K562 (cell line): ENCODE measurements around the gene RABGAP1L. TPM values are rescaled to one million over a fixed set of nuclear protein-coding genes. Genes with fewer than 3 reads are reported as not detected.

Experiments
- ATAC-seq: fragments of 200-7000 bp; cut with Tn5 transposase; 3 replicates; pipeline ENCODE4 v1.9.1; 2020; ENCODE audit warnings: moderate library complexity
- BruUV-seq: library from RNA; stranded (reverse); fragments of 400-500 nt; replicated peaks from 2 replicates; lab custom pipeline; 2021; lab: Mats Ljungman, UMichigan
- CTCF ChIA-PET: fragments of 300-600 bp; formaldehyde crosslinking; extraction: SDS; loops from one replicate; lab custom pipeline; 2021; ENCODE audit warnings: low intra/inter-chr PET ratio; lab: Yijun Ruan, JAX
- POLR2A ChIA-PET: fragments of 300-600, 350-650 bp; sonication (Branson Sonifier 250); formaldehyde crosslinking; extraction: SDS; loops from one replicate; lab custom pipeline; 2021; ENCODE audit warnings: antibody characterized with exemption, inconsistent platforms; lab: Yijun Ruan, JAX
- DNase-seq, 4 experiments: peaks; one replicate each; pipeline versions ENCODE4 v3.0.0 to v3.0.0-alpha.2; 2011 to 2018; ENCODE audit warnings: low spot score in 3 of 4, mixed read lengths in 3 of 4; ENCODE audit errors: extremely low read depth in 1 of 4
- FAIRE-seq: peaks from 2 replicates; lab custom pipeline; 2011; peaks lifted over from hg19 to GRCh38; lab: Jason Lieb, UNC
- H2AFZ ChIP-seq: 2 replicates; pipeline ENCODE4 v1.6.0; 2011; ENCODE audit warnings: low read depth, low read length, control low read depth, inconsistent platforms
- H3K27ac ChIP-seq: fragments of 200-600 bp; 3 replicates; pipeline ENCODE4 v1.8.0; 2011; ENCODE audit warnings: low read depth, mild to moderate bottlenecking, control low read depth, inconsistent platforms, low read length, moderate library complexity, mixed read lengths; ENCODE audit errors: extremely low read depth
- H3K27me3 ChIP-seq, 2 experiments: fragments of 300-600 bp in 1 of 2; 2 replicates in 1 of 2; 3 replicates in 1 of 2; pipeline versions ENCODE4 v1.6.0 to v1.8.0; 2011; ENCODE audit warnings: inconsistent platforms in 2 of 2, low read length in 2 of 2, mild to moderate bottlenecking in 1 of 2, mixed read lengths in 1 of 2, moderate library complexity in 1 of 2; ENCODE audit not compliant: control insufficient read depth in 2 of 2, insufficient read depth in 2 of 2
- H3K36me3 ChIP-seq: fragments of 300-600 bp; 3 replicates; pipeline ENCODE4 v1.8.0; 2011; ENCODE audit warnings: mild to moderate bottlenecking, low read length, inconsistent platforms; ENCODE audit not compliant: control insufficient read depth, insufficient read depth
- H3K4me1 ChIP-seq, 2 experiments: fragments of 200-600 bp in 1 of 2; replicated peaks in 1 of 2; 2 replicates in 1 of 2; 3 replicates in 1 of 2; pipeline versions ENCODE4 v1.5.1 to v1.8.0; 2011; ENCODE audit warnings: inconsistent platforms in 2 of 2, low read length in 2 of 2, mild to moderate bottlenecking in 1 of 2, mixed read lengths in 1 of 2, moderate library complexity in 1 of 2; ENCODE audit not compliant: control insufficient read depth in 2 of 2, insufficient read depth in 2 of 2
- H3K4me2 ChIP-seq: 2 replicates; pipeline ENCODE4 v1.6.1; 2011; ENCODE audit warnings: low read length, control low read depth, inconsistent platforms, mixed read lengths; ENCODE audit not compliant: insufficient read depth
- H3K4me3 ChIP-seq: fragments of 200-600 bp; sonication (generic), shearing (Covaris generic); 2 replicates; pipeline ENCODE4 v1.5.1; 2016; ENCODE audit warnings: control low read depth, inconsistent platforms
- H3K79me2 ChIP-seq: fragments of 200-600 bp; 3 replicates; pipeline ENCODE4 v1.8.0; 2011; ENCODE audit warnings: low read length, inconsistent platforms; ENCODE audit not compliant: control insufficient read depth, insufficient read depth
- H3K9ac ChIP-seq, 2 experiments: 2 replicates each; pipeline versions ENCODE4 v1.6.0 to v1.6.1; 2011; ENCODE audit warnings: low read depth in 2 of 2, low read length in 2 of 2, control low read depth in 1 of 2, inconsistent platforms in 1 of 2, mild to moderate bottlenecking in 1 of 2, mixed read lengths in 1 of 2; ENCODE audit not compliant: insufficient read depth in 1 of 2
- H3K9me1 ChIP-seq: one replicate; pipeline ENCODE4 v1.6.0; 2011; ENCODE audit warnings: inconsistent platforms, mild to moderate bottlenecking, low read length, moderate library complexity; ENCODE audit not compliant: control insufficient read depth, insufficient read depth
- H3K9me3 ChIP-seq: replicated peaks from 2 replicates; pipeline ENCODE4 v1.5.1; 2011; ENCODE audit warnings: low read depth, low read length, inconsistent platforms; ENCODE audit not compliant: control insufficient read depth, insufficient read depth
- H4K20me1 ChIP-seq: replicated peaks from 2 replicates; pipeline ENCODE4 v1.6.1; 2011; ENCODE audit warnings: low read length, inconsistent platforms, mixed read lengths; ENCODE audit not compliant: control insufficient read depth, insufficient read depth
- CHD1 ChIP-seq: fragments of 200-600 bp; sonication (generic); IDR thresholded peaks from one replicate; pipeline ENCODE4 v1.6.1; 2012; ENCODE audit warnings: mild to moderate bottlenecking, moderate library complexity, low read length, inconsistent platforms
- COPS2 ChIP-seq: fragments of 450-650 bp; conservative IDR thresholded peaks from 2 replicates; pipeline ENCODE4 v1.6.1; 2016; ENCODE audit warnings: mild to moderate bottlenecking, moderate library complexity
- CREB3 ChIP-seq: fragments of 450-650 bp; conservative IDR thresholded peaks from 2 replicates; pipeline ENCODE4 v1.6.1; 2016; ENCODE audit warnings: missing genetic modification characterization, low read depth, mild to moderate bottlenecking, missing compliant biosample characterization, moderate library complexity
- E2F5 ChIP-seq: sonication (generic); formaldehyde crosslinking; IDR thresholded peaks from 2 replicates; pipeline ENCODE4 v1.8.0; 2022; ENCODE audit warnings: mild to moderate bottlenecking, missing genetic modification reagents
- HMGXB4 ChIP-seq: sonication (generic); formaldehyde crosslinking; IDR thresholded peaks from 2 replicates; pipeline ENCODE4 v1.8.1; 2023; ENCODE audit warnings: mild to moderate bottlenecking, missing genetic modification reagents
- MCM7 ChIP-seq, 2 experiments: fragments of 450-650 bp; IDR thresholded peaks; 2 replicates each; pipeline ENCODE4 v1.6.1; 2016 to 2018
- MLLT1 ChIP-seq, 2 experiments: fragments of 450-650 bp; IDR thresholded peaks; 2 replicates each; pipeline ENCODE4 v1.6.1; 2016
- ZC3H4 ChIP-seq: sonication (generic); formaldehyde crosslinking; IDR thresholded peaks from 2 replicates; pipeline ENCODE4 v1.9.0; 2021; ENCODE audit warnings: missing genetic modification reagents, borderline replicate concordance
- WGBS: fragments of 100-300 bp; shearing (Covaris generic); methylation state at CpG from one replicate; pipeline ENCODE4 v1.1.6; 2016; ENCODE audit warnings: low coverage, mixed read lengths; ENCODE audit not compliant: insufficient coverage; ENCODE audit errors: missing lambda C conversion rate; 5-methylcytosine and 5-hydroxymethylcytosine counted together
- in situ Hi-C: fragments of 300-500 bp; cut with MboI; formaldehyde crosslinking; loops from 4 replicates; pipeline ENCODE4 v1.15.0; 2018; ENCODE audit warnings: inconsistent platforms, mixed read lengths
- intact Hi-C: fragments of 100-400 bp; cut with micrococcal nuclease; formaldehyde crosslinking; loops from 2 replicates; pipeline ENCODE4 v1.14.2; 2022
- polyA plus RNA-seq, 8 experiments: library from polyadenylated mRNA; depleted of rRNA in 4 of 8; stranded (reverse) in 5 of 8; unstranded in 3 of 8; fragments of >200 nt; fragmentation: Nextera tagmentation in 2 of 8; fragmentation: Illumina TruSeq in 1 of 8; extraction: Ambion mirVana in 2 of 8; extraction: Trizol in 1 of 8; gene quantifications; 2 replicates each; pipeline versions ENCODE4 v1.2.1 to v1.2.3, GENCODE V29; 2011 to 2014; ENCODE audit warnings: inconsistent platforms in 1 of 8, missing spikeins in 1 of 8
- total RNA-seq, 7 experiments: library from RNA; depleted of rRNA in 6 of 7; stranded (reverse); fragments of >200 nt in 6 of 7; fragmentation: Illumina TruSeq in 2 of 7; extraction: Trizol in 2 of 7; gene quantifications; 2 replicates each; pipeline versions ENCODE4 v1.2.1 to v1.2.3, GENCODE V29; 2011 to 2021; ENCODE audit warnings: low replicate concordance in 1 of 7

Gene RABGAP1L
- total and polyA plus RNA-seq, 9 of the 15 experiments (the other 6 are each of a cell fraction or from before 2014, with no cell fraction given), result 16.5 to 44.9 (median 26.7) TPM

- TF ChIP-seq COPS2, result no peak
- TF ChIP-seq HMGXB4 (CRISPR knock-in tag), result no peak
- no peak for TF ChIP-seq MLLT1 (IDR thresholded peaks at IDR 0.05)
- TF ChIP-seq MCM7 (IDR thresholded peaks at IDR 0.05), result no peak
- TF ChIP-seq E2F5, result no peak
- TF ChIP-seq, all 486 proteins: peak for 0
These were observed 553.2 kb downstream of the RABGAP1L start (continued) for GRCh38 chr1:174712541-174712940.

GRCh38 chr1:174713796-174714195, 554.5 kb downstream of the RABGAP1L start:
- CTCF ChIA-PET, result no interaction called here
- intact Hi-C loops (no loop called here), in situ Hi-C loops (no loop called here)
- Histone ChIP-seq H3K36me3 (no peaks in the 10 kb centered on the region), H3K4me2 (no peak overlapping the region), H3K4me3 (no peak overlapping the region), H3K79me2 (no peaks in the 10 kb centered on the region), H3K9ac (no peak overlapping the region), H3K9me3 (no peaks in the 10 kb centered on the region), H2AFZ (no peak overlapping the region), H3K27ac (no peak overlapping the region), H3K9me1 (no peaks in the 10 kb centered on the region), H4K20me1 (no peaks in the 10 kb centered on the region), H3K27me3 (no peaks in the 10 kb centered on the region), H3K4me1 (peaks cover 0 to 6% of the 10 kb centered on the region in 2 experiments; a peak in 1 of 5 replicates)
- 14% methylated on average over 1 of the region's 1 CpG for WGBS
- BruUV-seq, result no TSS peak
- FAIRE-seq, result no peak
- no peak for ATAC-seq
- no peak for DNase-seq
- POLR2A ChIA-PET, result interaction anchor here (0.6 to 1.4 kb wide), 2 partner anchors 12 to 23 kb away, joined by 3 to 6 read pairs; no protein-coding TSS in a partner anchor
- TF ChIP-seq ZC3H4 (CRISPR knock-in tag) (no peak), CHD1 (no peak), CREB3 (tag) (no peak)
